ENCODE measurements around the gene EARS2. TPM values are rescaled to one million over a fixed set of nuclear protein-coding genes. Genes with fewer than 3 reads are reported as not detected.
"Not testable (repeated sequence)": the region's sequence is repeated elsewhere in the genome, so short reads cannot be mapped to it uniquely, and the experiment has no call there.

EARS2 gene
- total and polyA plus RNA-seq, 3 donors from 2014 or later: 32.3 to 76.7 (median 55.9) TPM

DNA sequence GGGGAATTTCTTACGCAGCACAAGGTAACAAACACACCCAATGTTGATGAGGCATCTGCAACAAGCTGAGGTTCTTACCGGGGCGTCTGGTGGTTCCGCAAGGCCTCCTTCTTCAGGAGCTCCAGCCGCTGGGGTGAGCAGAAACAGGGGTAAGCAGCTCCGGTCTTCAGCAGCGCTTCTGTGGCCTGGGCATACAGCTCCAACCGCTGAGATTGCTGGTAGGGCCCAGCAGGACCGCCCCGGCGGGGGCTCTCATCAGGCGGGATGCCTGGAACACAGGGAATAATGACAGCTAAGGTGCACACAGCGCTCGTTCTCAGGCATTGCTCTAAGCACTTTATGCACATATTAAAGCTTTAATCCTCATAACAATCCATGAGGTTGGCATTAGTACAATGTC, 12.7 kb downstream of the EARS2 start:
- intact Hi-C loops (cut with DNase I; ENCODE audit: low total_unique reads): no loop called here
- WGBS, 2 donors: 94% methylated on average over 7 to 14 of the region's 14 CpGs
- Histone ChIP-seq H3K9me3 (no peaks in the 10 kb centered on the region), H3K4me1 (no peaks in the 10 kb centered on the region), H3K4me3 (no peak overlapping the region), H3K36me3 (ENCODE audit: low read depth, missing control alignments) (no peaks in the 10 kb centered on the region), H3K27me3 (no peaks in the 10 kb centered on the region), H3K27ac (no peak overlapping the region)
- no peak for TF ChIP-seq POLR2A (IDR thresholded peaks at IDR 0.05)
- TF ChIP-seq CTCF (IDR thresholded peaks at IDR 0.05): no peak
- no peak for DNase-seq

GRCh38 chr16:23540817-23541178, 16.4 kb downstream of the EARS2 start:
- DNase-seq; H3K27me3 ChIP-seq; H3K4me1 ChIP-seq; intact Hi-C loops (cut with DNase I; ENCODE audit: low total_unique reads); H3K9me3 ChIP-seq; H3K27ac ChIP-seq; H3K36me3 ChIP-seq (ENCODE audit: low read depth, missing control alignments); H3K4me3 ChIP-seq: not testable (repeated sequence)
- WGBS, 2 donors: 92 to 99% methylated on average over 3 of the region's 3 CpGs

GRCh38 chr16:23539984-23540816, 16.9 kb downstream of the EARS2 start:
- no peak overlapping the region for H3K27ac ChIP-seq
- TF ChIP-seq CTCF (IDR thresholded peaks at IDR 0.05): no peak
- no peak for TF ChIP-seq POLR2A (IDR thresholded peaks at IDR 0.05)
- H3K36me3 ChIP-seq (ENCODE audit: low read depth, missing control alignments): no peaks in the 10 kb centered on the region
- WGBS, 2 donors: 86 to 91% methylated on average over 11 of the region's 11 CpGs
- no peak for DNase-seq
- H3K9me3 ChIP-seq: no peaks in the 10 kb centered on the region
- H3K4me3 ChIP-seq: no peak overlapping the region
- intact Hi-C loops (cut with DNase I; ENCODE audit: low total_unique reads): no loop called here
- H3K27me3 ChIP-seq: no peaks in the 10 kb centered on the region
- H3K4me1 ChIP-seq: no peaks in the 10 kb centered on the region

- Histone ChIP-seq H3K4me3 (no peak overlapping the region), H3K9me3 (no peaks in the 10 kb centered on the region), H3K36me3 (ENCODE audit: low read depth, missing control alignments) (no peaks in the 10 kb centered on the region), H3K4me1 (no peaks in the 10 kb centered on the region), H3K27ac (no peak overlapping the region), H3K27me3 (no peaks in the 10 kb centered on the region)
- 89 to 90% methylated on average over 1 of the region's 1 CpG for WGBS, 2 donors
- TF ChIP-seq CTCF (IDR thresholded peaks at IDR 0.05) (no peak), POLR2A (IDR thresholded peaks at IDR 0.05) (no peak)
- DNase-seq: no peak
- intact Hi-C loops (cut with DNase I; ENCODE audit: low total_unique reads): no loop called here
Measured at GRCh38 chr16:23538919-23539278, 18.3 kb downstream of the EARS2 start.

- intact Hi-C loops (cut with DNase I; ENCODE audit: low total_unique reads): no loop called here
- no peaks in the 10 kb centered on the region for H3K27me3 ChIP-seq
- H3K36me3 ChIP-seq (ENCODE audit: low read depth, missing control alignments): no peaks in the 10 kb centered on the region
- no peaks in the 10 kb centered on the region for H3K9me3 ChIP-seq
- TF ChIP-seq POLR2A (IDR thresholded peaks at IDR 0.05) (no peak), CTCF (IDR thresholded peaks at IDR 0.05) (no peak)
- no peak overlapping the region for H3K27ac ChIP-seq
- DNase-seq: no peak
- no peak overlapping the region for H3K4me3 ChIP-seq
- 66 to 87% methylated on average over 3 of the region's 3 CpGs for whole genome bisulfite sequencing, 2 donors
- no peaks in the 10 kb centered on the region for H3K4me1 ChIP-seq
Measured at GRCh38 chr16:23537390-23537789, 19.8 kb downstream of the EARS2 start.
